Stimulated activated CD8-positive, alpha-beta memory T cell treated with anti-CD3 and anti-CD28 coated beads, Interleukin-15, amount 100 ng/mL, for 4 hours (primary cell): Measurements from ENCODE around the gene SBF2.
"Not testable (repeated sequence)": the region's sequence is repeated elsewhere in the genome, so short reads cannot be mapped to it uniquely, and the experiment has no call there.

Experiments
- DNase-seq, 2 donors: peaks; one replicate each; pipeline ENCODE4 v3.0.0-alpha.2; 2020; ENCODE audit warnings: low read depth in 2 of 2

The SBF2 gene

DNA sequence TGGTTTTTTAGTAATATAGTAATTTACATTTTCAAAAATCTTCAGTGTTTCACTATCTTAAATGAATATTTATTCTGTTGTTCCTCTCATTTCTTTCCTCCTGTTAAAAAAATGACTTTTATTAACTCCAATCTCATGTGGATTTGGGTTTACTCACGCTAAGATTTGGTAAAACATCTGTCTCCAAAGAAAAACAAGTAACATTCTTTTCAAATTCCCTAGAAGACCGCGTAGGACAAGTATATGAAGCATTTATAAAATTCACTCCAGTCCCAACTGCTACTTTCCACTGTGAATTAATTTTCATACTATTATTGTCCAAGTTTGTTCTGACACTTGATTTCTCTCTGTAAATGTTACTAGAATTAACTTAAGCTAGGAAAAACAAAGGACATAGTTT, 26.2 kb downstream of the SBF2 start:
- no peak for DNase-seq

DNA sequence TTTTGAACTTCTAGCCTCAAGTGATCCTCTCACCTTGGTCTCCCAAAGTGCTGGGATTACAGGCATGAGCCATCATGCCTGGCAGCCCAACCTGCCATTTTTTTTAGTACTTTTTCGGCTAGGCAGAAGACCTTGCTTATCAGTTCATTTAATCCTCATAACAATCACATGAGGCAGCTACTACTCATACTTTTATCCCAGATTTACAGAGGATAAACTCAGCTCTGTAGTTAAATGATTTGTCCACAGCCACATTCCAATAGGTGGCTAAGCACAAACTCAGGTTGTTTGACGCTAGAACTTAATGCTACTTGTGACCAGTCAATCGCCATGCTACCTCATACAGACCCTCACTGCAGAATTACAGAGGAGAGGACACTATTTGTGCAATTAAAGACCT, 28.1 kb downstream of the SBF2 start:
- DNase-seq, result no peak

DNA sequence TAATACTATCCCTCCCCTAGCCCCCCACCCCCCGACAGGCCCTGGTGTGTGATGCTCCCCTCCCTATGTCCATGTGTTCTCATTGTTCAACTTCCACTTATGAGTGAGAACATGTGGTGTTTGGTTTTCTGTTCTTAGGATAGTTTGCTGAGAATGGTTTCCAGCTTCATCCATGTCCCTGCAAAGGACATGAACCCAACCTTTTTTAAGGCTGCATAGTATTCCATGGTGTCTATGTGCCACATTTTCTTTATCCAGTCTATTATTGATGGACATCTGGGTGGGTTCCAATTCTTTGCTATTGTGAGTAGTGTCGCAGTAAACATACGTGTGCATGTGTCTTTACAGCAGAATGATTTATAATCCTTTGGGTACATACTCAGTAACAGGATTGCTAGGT, 29.3 kb downstream of the SBF2 start:
- not testable (repeated sequence) for DNase-seq

DNA sequence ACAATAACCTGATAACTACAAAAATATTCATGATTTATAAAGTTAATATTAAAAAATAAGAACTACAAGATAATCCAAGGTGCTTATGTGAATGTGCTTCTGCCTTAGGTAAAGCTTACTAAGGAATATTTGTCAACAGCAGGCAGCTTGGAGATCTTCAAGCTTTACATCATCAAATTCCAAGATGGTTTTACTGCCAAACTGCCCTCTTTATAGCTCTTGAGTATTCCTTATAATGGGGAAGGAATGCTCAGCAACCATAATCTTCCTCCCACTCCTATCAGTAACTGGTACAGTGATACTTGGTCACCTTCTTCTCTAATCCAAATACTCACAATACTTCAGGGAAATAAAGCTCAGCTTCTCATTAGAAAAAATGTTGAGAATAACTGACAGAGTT, 30.1 kb downstream of the SBF2 start:
- no peak for DNase-seq

DNA sequence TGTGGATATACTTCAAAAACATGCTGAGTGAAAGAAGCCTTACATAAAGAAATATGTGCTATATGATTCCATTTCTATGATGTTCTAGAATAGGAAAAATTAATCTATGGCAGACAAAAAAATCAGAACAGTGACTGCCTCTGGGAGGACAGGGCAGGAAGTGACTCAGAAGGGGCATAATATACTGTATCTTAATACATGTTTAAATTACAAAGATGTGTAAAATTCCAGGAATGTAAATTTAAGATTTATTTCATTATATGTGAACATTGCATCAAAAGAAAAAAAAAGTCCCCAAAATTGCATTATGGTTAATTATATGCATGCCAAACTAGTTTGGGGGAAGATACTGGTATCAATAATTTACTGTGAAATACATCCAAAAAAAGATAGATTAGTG, 32.2 kb downstream of the SBF2 start:
- no peak for DNase-seq

DNA sequence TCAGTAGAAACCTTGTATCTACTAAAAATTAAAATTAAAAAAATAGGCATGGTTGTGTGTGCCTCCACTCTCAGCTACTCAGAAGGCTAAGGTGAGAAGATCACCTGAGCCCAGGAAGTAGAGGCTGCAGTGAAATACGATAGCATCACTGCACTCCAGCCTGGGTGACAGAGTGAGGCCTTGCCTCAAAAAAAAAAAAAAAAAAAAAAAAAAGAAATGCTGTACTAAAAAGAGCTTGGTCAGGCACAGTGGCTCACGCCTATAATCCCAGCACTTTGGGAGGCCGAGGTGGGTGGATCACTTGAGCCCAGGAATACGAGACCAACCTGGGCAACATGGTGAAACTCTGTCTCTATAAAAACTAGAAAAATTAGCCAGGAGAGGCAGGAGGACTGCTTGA, 36.5 kb downstream of the SBF2 start:
- DNase-seq, result no peak

DNA sequence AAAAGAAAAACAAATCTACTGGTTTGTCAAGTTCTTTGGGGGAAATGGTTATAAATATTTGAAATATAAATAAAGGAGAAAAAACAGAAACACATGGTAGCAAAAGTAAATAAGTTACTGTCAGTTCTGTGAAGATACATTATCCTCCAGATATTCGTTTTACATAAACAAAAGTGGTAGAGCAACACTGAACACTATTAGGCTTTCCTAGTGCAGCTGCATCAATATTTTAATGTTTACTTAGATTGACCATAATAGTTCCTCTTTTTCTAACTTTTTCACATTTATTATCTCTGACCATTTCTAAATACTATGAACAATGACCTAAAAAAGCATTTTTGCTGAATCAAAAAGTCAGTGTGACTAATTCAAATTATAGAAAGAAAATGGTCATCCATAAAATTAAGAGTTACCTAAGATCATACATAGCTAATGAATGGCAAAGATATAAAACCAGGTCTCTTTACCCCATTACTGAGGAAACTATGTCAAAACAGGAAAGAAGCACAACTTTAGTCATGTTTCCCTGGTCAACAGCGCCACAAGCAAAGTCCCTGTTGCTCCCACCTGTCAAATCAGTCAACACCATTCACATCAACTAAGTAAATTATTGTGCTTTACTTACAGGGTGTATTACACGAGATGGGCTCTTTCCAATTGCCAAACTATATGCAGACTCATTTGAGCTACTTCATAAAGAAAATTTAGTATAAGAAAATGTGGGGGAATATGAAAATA, 38.5 kb downstream of the SBF2 start:
- DNase-seq, result no peak

DNA sequence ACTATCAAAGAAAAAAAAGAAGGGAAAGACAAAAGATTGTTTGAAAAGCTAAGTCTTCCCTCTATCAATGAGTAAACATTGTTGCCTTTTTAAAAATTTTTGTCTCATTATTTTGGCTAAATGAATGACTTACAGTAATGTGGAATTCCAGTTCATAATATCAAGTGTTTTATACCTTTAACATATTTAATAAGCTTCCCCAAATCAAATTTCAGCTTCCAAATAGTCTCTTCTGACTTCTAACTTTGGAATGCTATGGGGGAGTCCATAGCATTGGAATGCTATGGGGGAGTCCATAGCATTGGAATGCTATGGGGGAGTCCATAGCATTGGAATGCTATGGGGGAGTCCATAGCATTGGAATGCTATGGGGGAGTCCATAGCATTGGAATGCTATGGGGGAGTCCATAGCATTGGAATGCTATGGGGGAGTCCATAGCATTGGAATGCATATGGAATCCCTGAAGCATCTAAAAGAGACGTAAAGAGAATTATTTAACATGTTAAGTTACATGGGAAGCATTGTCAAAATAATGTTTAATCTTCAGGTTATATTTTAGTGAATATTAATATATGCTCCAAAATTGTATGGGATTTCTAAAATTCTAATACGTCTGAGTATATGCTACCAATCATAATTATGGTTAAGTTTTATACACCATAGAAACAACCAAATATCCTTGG, 44.4 kb downstream of the SBF2 start:
- DNase-seq, result not testable (repeated sequence)

DNA sequence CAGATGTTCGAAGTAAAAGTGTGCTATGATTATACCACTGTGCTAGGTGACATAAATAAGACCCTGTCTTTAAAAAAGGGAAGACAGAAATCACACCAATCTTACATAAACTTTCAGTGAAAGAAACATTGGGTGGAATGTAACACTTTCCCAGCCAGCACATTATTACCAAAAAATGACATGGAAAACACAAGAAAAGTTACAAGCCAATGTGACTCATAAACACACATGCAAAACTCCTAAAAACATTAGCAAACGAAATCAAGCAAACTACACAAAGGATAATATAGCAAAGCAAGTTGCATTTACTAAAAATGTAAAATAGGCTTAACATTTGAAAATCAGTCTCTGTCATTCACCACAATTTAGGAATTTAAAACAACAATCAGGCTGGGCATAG, 47.0 kb downstream of the SBF2 start:
- DNase-seq, result no peak

DNA sequence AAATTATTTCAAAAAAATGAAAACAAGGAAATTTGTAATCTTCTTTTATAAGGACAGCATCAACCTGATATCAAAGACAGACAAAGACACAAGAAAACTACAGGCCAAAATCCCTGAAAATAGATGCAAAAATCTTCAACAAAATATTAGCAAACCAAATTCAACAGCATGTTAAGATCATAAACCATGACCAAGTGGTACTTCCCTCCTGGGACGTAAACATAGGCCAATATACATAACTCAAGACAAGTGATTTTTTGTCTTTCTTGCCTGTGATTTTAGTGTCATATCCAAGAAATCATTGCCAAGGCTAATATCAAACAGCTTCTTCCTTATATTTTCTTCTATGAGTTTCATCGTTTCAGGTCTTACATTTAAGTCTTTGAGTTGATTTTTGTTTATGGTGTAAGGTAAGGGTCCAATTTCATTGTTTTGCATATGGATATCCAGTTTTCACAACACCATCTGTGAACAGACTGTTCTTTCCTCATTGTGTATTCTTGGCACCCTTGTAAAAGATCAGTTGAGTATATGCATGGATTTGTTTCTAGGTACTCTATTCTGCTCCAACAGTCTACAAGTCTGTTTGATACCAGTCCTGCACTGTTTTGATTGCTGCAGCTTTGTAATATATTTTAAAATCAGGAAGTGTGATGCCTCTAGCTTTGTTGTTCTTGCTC, 50.0 kb downstream of the SBF2 start:
- no peak for DNase-seq

DNA sequence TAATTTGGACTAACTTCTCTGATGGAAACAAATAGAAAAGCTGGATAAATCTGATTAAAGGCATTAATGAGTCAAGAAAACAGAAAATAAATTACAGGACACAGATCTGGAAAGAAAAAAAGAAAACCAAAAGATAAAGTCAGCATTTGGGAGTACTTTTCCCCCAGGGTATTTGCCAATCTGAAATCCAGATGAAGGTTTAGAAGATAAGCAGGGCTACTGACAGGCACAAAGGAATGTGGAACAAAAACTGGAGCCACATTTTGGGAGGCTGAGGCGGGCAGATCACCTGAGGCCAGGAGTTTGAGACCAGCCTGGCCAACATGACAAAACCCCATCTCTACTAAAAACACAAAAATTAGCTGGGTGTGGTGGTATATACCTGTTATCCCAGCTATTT, 57.2 kb downstream of the SBF2 start:
- DNase-seq, result no peak

DNA sequence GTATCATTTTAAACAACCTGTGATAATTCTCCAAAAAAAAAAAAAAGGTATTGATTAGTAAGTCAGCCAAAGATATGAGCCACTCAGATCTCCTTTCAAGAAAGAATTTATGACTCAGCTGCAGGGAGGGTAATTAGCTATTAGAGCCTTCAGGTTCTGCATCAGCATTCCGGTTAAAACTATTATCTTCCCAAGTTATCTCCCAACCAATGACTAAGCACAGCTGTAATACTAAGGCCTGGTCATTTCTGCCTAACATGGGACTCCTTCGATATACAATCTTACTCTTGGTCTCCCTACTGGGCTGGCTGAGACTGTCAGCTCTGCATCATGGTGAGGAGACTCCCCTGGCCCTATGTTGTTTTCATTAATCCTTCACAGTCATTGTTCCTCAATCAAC, 60.4 kb downstream of the SBF2 start:
- DNase-seq, result no peak

DNA sequence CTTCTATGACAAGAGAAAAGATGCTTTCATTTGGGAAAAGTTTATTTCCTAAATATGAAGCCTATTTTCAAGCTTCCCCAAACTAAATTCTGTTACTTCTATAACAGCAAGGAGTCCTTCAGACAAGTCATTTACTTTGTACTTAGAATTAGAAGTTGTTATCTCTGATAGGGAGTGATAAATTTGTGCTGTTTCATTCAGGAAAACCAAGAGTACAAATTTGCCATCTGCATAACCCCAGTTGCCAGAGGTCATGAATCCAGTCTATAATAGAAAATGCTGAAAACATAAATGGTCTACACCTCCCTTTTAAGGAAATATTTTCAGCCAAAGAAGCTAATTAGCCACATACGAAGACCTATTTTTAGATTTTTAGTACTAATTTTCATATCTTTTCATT, 61.3 kb downstream of the SBF2 start:
- DNase-seq, result no peak

DNA sequence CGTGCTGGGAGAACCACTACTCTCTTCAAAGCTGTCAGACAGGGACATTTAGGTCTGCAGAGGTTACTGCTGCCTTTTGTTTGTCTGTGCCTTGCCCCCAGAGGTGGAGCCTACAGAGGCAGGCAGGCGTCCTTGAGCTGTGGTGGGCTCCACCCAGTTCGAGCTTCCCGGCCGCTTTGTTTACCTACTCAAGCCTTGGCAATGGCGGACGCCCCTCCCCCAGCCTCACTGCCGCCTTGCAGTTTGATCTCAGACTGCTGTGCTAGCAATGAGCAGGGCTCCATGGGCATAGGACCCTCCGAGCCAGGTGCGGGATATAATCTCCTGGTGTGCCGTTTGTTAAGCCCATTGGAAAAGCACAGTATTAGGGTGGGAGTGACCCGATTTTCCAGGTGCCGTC, 62.2 kb downstream of the SBF2 start:
- DNase-seq, result not testable (repeated sequence)

DNA sequence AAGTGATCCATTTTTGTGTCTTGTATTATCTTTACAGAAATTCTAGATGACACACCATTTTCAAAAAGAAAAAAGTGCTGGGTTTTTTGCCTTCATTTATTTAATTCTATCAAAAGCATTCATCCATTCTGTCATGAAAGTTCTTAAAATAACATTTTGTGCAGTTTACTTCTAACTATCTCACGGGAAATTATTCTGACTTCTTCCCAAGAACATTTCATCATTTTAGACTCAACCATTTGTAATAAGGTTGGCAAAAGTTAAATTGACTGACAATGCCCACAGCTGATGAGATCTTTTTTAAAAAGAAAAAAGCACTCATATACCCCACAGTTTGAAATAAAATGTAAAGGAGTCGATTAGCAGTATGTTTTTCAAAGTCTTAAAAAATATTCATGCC, 68.5 kb downstream of the SBF2 start:
- no peak for DNase-seq

DNA sequence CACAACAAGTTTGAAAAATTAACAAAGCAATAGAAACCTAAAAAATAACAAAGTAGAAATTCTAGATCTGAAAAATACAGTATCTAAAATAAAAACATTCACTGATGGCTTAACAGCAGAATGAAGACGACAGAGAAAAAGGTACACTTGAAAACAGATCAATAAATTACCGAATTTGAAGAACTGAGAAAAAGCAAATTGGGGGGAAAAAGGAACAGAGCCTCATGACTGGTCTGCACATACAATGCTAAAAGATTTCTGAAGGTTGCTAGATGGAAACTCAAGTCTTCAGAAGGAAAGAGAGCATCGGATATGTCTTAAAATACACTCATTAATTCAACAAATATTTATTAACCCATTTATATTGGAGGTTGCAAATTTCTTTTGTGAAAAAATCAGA, 71.6 kb downstream of the SBF2 start:
- DNase-seq, result no peak

DNA sequence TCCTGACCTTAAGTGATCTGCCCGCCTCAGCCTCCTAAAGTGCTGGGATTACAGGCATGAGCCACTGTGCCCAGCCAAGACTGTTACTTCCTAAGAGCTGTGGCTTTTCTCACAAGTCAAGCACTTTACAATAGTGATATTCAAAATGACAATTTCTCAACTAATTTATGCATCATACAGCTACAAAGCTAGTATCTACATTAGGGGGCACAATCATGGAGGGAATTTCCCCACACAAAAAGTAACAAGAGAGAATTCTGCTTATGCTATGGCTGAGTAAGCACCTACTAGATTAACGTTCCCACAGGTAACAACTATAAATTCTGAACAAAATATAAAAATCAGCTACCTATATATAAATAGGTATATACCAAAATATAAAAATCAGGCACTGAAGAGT, 72.7 kb downstream of the SBF2 start:
- no peak for DNase-seq

DNA sequence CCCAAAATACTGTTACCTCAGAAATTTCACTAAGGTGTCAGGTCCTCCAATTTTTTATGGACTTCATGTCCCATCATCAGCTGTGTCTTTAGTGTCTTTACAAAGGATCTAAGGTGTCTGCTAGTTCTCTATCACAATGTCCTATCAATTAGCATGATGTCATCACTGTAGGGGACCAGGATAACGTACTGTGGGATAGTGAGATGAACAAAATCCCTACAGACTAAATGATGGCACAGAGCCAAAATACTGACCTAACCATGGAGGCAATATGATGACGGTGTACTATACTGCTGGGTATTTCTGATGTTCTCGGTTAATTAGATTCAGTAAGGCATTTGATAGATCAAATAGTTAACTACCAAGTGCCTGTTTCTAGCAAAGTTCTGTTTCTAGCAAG, 82.5 kb downstream of the SBF2 start:
- no peak for DNase-seq

DNA sequence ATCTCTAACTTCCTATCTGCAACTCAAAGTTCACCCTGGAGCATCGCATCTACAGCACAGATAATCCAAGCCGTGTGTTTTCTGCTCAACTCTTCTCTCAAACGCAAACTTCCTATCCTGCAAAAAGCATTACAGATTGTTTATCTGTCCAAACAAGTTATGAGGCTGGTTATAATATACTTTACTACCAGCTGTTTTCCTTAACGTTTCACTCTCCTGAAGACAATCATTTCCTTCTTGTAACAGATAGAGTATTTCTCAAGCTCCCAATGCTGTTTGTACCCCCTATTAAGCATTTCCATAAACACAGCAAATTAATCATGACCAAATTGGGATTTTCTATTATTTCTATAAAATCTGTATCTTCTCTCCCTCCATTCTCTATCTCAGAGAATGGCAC, 84.7 kb downstream of the SBF2 start:
- no peak for DNase-seq

DNA sequence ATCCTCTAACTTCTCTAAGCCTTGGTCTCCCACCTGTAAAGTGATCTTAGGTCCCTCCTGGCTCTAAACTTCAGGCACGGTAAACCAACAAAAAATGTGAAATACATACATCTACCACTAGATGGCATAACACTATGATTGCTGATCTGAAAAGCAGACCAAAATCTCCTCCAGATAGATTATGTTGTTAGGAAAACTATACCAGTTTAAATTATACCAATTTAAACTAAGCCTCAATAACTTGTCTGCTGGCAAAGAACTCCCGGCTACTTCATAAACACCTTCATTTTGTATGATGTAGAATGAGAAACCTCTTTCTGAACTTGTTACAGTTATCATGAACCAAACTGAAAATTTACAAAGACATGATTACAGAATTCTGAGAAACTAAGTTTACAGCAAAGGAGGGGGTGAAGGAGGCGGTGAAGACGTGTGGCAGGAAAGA, 85.9 kb downstream of the SBF2 start:
- no peak for DNase-seq

DNA sequence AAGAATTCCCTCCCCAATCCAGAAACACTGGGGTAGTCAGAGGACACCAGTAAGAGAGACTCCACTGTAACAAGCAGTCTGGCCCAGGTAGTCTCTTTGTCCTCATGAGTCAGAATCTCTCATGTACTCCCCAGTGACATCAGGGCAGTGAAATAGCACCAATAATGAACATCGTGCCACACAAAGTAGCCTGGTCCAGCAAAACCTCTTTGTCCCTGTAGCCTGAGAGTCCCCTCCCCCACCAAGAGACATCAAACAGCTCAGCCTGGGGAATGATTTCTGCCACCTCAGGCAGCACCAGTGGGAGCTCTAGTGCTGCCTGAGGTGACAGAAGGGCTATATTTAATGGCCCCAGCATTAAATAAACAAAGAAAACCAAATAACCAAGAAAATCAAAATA, 88.1 kb downstream of the SBF2 start:
- DNase-seq, result no peak

DNA sequence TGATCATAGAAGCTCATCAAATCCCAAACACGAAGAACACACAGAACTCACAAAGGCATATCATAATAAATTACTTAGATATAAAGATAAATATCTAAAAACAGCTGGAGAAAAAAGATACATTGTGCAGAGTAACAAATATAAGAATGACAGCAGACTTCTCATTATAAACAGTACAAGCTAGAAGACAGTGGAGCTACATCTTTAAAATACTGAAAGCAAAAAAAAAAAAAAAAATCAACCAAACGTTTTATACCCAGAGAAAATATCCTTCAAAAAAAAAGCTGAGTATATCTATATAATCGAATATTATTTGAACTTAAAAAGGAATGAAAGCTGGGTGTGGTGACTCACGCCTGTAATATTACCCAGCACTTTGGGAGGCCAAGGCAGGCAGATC, 90.0 kb downstream of the SBF2 start:
- DNase-seq, result no peak

DNA sequence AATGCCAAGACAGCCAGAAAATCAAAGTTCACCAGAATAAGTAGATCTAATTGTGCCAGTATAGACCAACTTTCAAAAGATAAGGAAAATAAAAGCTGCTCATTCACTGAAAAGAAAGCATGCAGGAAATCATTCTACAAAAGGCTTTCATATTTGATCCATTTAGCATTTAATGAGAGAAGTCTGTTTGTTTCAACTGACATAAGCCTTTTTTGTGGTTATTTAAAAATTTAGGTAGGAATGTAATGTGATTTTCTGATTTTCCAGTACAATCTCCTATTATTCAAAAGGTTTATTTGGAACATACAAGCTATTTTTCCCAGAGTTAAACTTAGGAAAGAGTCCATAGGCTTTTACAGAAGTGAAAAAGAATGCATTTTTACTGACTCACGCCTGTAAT, 92.7 kb downstream of the SBF2 start:
- DNase-seq, result no peak
